B cell (primary cell): ENCODE data around the gene CTNNA2. TPM values are rescaled to one million over a fixed set of nuclear protein-coding genes. Genes with fewer than 3 reads are reported as not detected.

Source experiments
- ATAC-seq: fragments of 200-7000 bp; cut with Tn5 transposase; one replicate; pipeline ENCODE4 v1.10.0; 2021; ENCODE audit warnings: low read depth, mild to moderate bottlenecking, moderate number of reproducible peaks, moderate library complexity
- CTCF ChIA-PET: fragments of 350-600 bp; sonication (Branson Sonifier 250); formaldehyde crosslinking; loops from one replicate; lab custom pipeline; 2021; ENCODE audit warnings: antibody characterized with exemption, inconsistent platforms; lab: Charles Lee
- POLR2A ChIA-PET: fragments of 350-600 bp; sonication (Branson Sonifier 250); formaldehyde crosslinking; loops from one replicate; lab custom pipeline; 2021; ENCODE audit warnings: antibody characterized with exemption; lab: Charles Lee
- DNase-seq: peaks from one replicate; pipeline ENCODE4 v3.0.0; 2013
- H2AFZ ChIP-seq: 2 replicates; pipeline ENCODE4 v1.6.1; 2012; ENCODE audit warnings: mild to moderate bottlenecking, low read depth, low read length; ENCODE audit not compliant: insufficient read depth, poor library complexity, severe bottlenecking
- H3K27ac ChIP-seq, 2 donors: 1 replicate in 1 of 2; 2 replicates in 1 of 2; pipeline ENCODE4 v1.5.1; 2012 to 2013; ENCODE audit warnings: low read length in 2 of 2, mild to moderate bottlenecking in 2 of 2, moderate library complexity in 1 of 2
- H3K27me3 ChIP-seq, 4 experiments: fragments of 200-600 bp in 1 of 4; sonication (generic) in 1 of 4; replicated peaks in 1 of 4; 1 replicate in 2 of 4; 2 replicates in 2 of 4; pipeline versions ENCODE4 v1.6.1 to v1.7.0; 2013 to 2016; ENCODE audit warnings: low read length in 3 of 4, mild to moderate bottlenecking in 2 of 4, mixed read lengths in 1 of 4, moderate library complexity in 1 of 4; ENCODE audit not compliant: insufficient read depth in 4 of 4, control insufficient read depth in 3 of 4; ENCODE audit errors: control extremely low read depth in 1 of 4
- H3K36me3 ChIP-seq, 2 experiments: replicated peaks in 1 of 2; 1 replicate in 1 of 2; 2 replicates in 1 of 2; pipeline versions ENCODE4 v1.6.1 to v1.7.1; 2013; ENCODE audit warnings: low read length in 1 of 2; ENCODE audit not compliant: insufficient read depth in 2 of 2, control insufficient read depth in 1 of 2; ENCODE audit errors: control extremely low read depth in 1 of 2, extremely low read depth in 1 of 2
- H3K4me1 ChIP-seq, 2 donors: fragments of 200-600 bp in 1 of 2; sonication (generic) in 1 of 2; 1 replicate in 1 of 2; 2 replicates in 1 of 2; pipeline versions ENCODE4 v1.5.1 to v1.6.1; 2013 to 2017; ENCODE audit warnings: low read length in 2 of 2; ENCODE audit not compliant: control insufficient read depth in 2 of 2, insufficient read depth in 2 of 2
- H3K4me2 ChIP-seq: replicated peaks from 2 replicates; pipeline ENCODE3; 2012; ENCODE audit warnings: mild to moderate bottlenecking, low read depth, low read length; ENCODE audit not compliant: poor library complexity, severe bottlenecking
- H3K4me3 ChIP-seq, 5 experiments: fragments of 200-600 bp in 1 of 5; sonication (generic) in 1 of 5; 1 replicate in 3 of 5; 2 replicates in 2 of 5; pipeline versions ENCODE4 v1.5.1 to v1.7.0; 2011 to 2016; ENCODE audit warnings: low read length in 4 of 5, mild to moderate bottlenecking in 4 of 5, low read depth in 2 of 5, control low read depth in 1 of 5, moderate library complexity in 1 of 5; ENCODE audit not compliant: insufficient read depth in 1 of 5; ENCODE audit errors: control extremely low read depth in 1 of 5, extremely low read depth in 1 of 5
- H3K79me2 ChIP-seq: fragments of 200-600 bp; sonication (generic); one replicate; pipeline ENCODE4 v1.6.0; 2016; ENCODE audit warnings: low read length; ENCODE audit not compliant: control insufficient read depth, insufficient read depth
- H3K9ac ChIP-seq: fragments of 200-600 bp; sonication (generic); 2 replicates; pipeline ENCODE4 v1.6.1; 2017; ENCODE audit warnings: mild to moderate bottlenecking, low read length, moderate library complexity
- H3K9me3 ChIP-seq, 3 donors: one replicate each; pipeline versions ENCODE4 v1.6.1 to v1.7.1; 2013; ENCODE audit warnings: low read length in 2 of 3; ENCODE audit not compliant: control insufficient read depth in 2 of 3, insufficient read depth in 1 of 3; ENCODE audit errors: control extremely low read depth in 1 of 3
- H4K20me1 ChIP-seq: 2 replicates; pipeline ENCODE4 v1.6.0; 2012; ENCODE audit warnings: mild to moderate bottlenecking, low read length; ENCODE audit not compliant: insufficient read depth, control insufficient read depth, poor library complexity, severe bottlenecking
- H3K27ac Mint-ChIP-seq: one replicate; pipeline ENCODE4 v1.8.0; 2021; ENCODE audit warnings: mixed read lengths
- H3K27me3 Mint-ChIP-seq: one replicate; pipeline ENCODE4 v1.8.0; 2021; ENCODE audit warnings: mixed read lengths
- H3K4me1 Mint-ChIP-seq: one replicate; pipeline ENCODE4 v1.8.0; 2021; ENCODE audit warnings: mixed read lengths
- H3K4me3 Mint-ChIP-seq: one replicate; pipeline ENCODE4 v1.8.0; 2021; ENCODE audit warnings: mixed read lengths
- H3K9me3 Mint-ChIP-seq: one replicate; pipeline ENCODE4 v1.8.0; 2022; ENCODE audit warnings: mixed read lengths; ENCODE audit not compliant: insufficient read depth
- EZH2 ChIP-seq: IDR thresholded peaks from 2 replicates; pipeline ENCODE4 v1.6.1; 2012; ENCODE audit warnings: borderline replicate concordance, low read depth, mild to moderate bottlenecking, moderate library complexity, low read length; ENCODE audit not compliant: insufficient read depth, poor library complexity, severe bottlenecking
- WGBS: methylation state at CpG from one replicate; pipeline ENCODE4 v1.1.5; 2013; ENCODE audit warnings: missing lambda C conversion rate; ENCODE audit not compliant: insufficient coverage; 5-methylcytosine and 5-hydroxymethylcytosine counted together
- intact Hi-C: fragments of 100-400 bp; cut with micrococcal nuclease; formaldehyde crosslinking; loops from one replicate; pipeline ENCODE4 v1.10.0; 2022
- polyA plus RNA-seq: library from polyadenylated mRNA; depleted of rRNA; stranded (reverse); fragments of >200 nt; gene quantifications from 2 replicates; pipeline ENCODE4 v1.2.3, GENCODE V29; 2012
- total RNA-seq, 2 donors: library from RNA; stranded (reverse); fragments of 120-200 nt in 1 of 2; gene quantifications; 1 replicate in 1 of 2; 2 replicates in 1 of 2; pipeline versions ENCODE4 v1.2.3 to v1.2.4, GENCODE V29; 2013 to 2022
- TF ChIP-seq, protein P1 (sequence below): fragments of 200-600 bp; IDR thresholded peaks from one replicate; pipeline ENCODE4 v1.8.0; 2022; ENCODE audit warnings: antibody characterized with exemption, mild to moderate bottlenecking

CTNNA2 gene
- total and polyA plus RNA-seq, 2 donors (not counting 1 experiment from before 2014, with no cell fraction given), result not detected

- CTCF ChIA-PET, result no interaction called here
- Mint-ChIP-seq H3K27me3 (no peaks in the 10 kb centered on the region), H3K9me3 (no peaks in the 10 kb centered on the region), H3K4me3 (no peak overlapping the region), H3K27ac (no peak overlapping the region), H3K4me1 (no peaks in the 10 kb centered on the region)
- no peak overlapping the region for H3K4me3 ChIP-seq
- H4K20me1 ChIP-seq, result no peaks in the 10 kb centered on the region
- H3K4me1 ChIP-seq, result no peaks in the 10 kb centered on the region
- no peak overlapping the region for H3K4me2 ChIP-seq
- H3K79me2 ChIP-seq, result no peaks in the 10 kb centered on the region
- H3K9me3 ChIP-seq, result no peaks in the 10 kb centered on the region
- H3K27me3 ChIP-seq, result no peaks in the 10 kb centered on the region
- no peaks in the 10 kb centered on the region for H3K36me3 ChIP-seq
- no peak for DNase-seq
- H3K9ac ChIP-seq, result no peak overlapping the region
- WGBS, result 100% methylated on average over 1 of the region's 3 CpGs
- TF ChIP-seq EZH2, result no peak
- TF ChIP-seq, protein P1, sequence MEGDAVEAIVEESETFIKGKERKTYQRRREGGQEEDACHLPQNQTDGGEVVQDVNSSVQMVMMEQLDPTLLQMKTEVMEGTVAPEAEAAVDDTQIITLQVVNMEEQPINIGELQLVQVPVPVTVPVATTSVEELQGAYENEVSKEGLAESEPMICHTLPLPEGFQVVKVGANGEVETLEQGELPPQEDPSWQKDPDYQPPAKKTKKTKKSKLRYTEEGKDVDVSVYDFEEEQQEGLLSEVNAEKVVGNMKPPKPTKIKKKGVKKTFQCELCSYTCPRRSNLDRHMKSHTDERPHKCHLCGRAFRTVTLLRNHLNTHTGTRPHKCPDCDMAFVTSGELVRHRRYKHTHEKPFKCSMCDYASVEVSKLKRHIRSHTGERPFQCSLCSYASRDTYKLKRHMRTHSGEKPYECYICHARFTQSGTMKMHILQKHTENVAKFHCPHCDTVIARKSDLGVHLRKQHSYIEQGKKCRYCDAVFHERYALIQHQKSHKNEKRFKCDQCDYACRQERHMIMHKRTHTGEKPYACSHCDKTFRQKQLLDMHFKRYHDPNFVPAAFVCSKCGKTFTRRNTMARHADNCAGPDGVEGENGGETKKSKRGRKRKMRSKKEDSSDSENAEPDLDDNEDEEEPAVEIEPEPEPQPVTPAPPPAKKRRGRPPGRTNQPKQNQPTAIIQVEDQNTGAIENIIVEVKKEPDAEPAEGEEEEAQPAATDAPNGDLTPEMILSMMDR, result no peak
- no peak for ATAC-seq
- H2AFZ ChIP-seq, result no peak overlapping the region
- intact Hi-C loops, result no loop called here
- H3K27ac ChIP-seq, result no peak overlapping the region
- POLR2A ChIA-PET, result no interaction called here
Observed at GRCh38 chr2:79929624-79930023, 416.8 kb downstream of the CTNNA2 start.

DNA sequence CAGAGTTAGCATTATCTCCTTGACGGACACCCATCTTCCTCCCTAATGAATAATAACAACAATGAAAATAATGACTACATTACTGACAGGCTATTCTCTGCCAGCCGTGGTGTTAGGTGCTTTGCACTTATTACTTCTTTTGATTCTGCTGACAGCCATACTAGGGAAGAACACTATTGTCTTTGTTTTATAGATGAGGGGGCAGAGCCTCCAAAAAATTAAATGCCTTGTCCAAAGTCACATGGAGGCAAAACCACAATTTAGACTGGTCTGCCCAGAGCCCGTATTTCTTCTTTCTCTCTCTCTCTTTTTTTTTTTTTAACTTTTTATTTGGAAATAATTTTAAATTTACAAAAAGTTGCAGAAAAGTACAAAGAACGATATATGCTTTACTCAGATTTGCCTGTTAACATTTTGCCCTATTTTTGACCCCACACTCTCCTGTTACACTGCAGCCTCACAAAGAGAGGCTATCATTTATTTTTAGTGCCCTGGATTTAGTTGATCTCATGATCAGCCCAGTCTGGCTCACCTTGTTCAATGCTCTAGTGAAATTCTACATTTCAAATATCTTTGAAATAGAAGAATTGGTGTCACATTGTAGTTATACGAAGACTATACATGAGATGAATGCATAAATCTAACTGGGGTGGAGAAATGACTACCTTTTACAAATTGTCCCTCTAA, 422.3 kb downstream of the CTNNA2 start:
- DNase-seq, result no peak
- no peaks in the 10 kb centered on the region for H3K4me1 ChIP-seq

More for the DNA sequence above, 422.3 kb downstream of the CTNNA2 start:
- H3K9ac ChIP-seq, result no peak overlapping the region
- H3K9me3 Mint-ChIP-seq, result no peaks in the 10 kb centered on the region
- H3K27ac ChIP-seq, result no peak overlapping the region
- WGBS, result 29% methylated on average over 1 of the region's 5 CpGs
- intact Hi-C loops, result no loop called here
- ChIA-PET POLR2A (no interaction called here), CTCF (no interaction called here)
- no peaks in the 10 kb centered on the region for H3K36me3 ChIP-seq
- no peak overlapping the region for H3K27ac Mint-ChIP-seq
- H3K27me3 ChIP-seq, result no peaks in the 10 kb centered on the region
- no peak for ATAC-seq
- no peak overlapping the region for H3K4me2 ChIP-seq
- no peaks in the 10 kb centered on the region for H3K79me2 ChIP-seq
- H3K4me3 Mint-ChIP-seq, result no peak overlapping the region
- H3K4me3 ChIP-seq, result no peak overlapping the region
- TF ChIP-seq, protein P1, result no peak
- no peak for TF ChIP-seq EZH2
- H3K4me1 Mint-ChIP-seq, result no peaks in the 10 kb centered on the region
- no peaks in the 10 kb centered on the region for H3K9me3 ChIP-seq
- no peak overlapping the region for H2AFZ ChIP-seq
- H4K20me1 ChIP-seq, result no peaks in the 10 kb centered on the region
- no peaks in the 10 kb centered on the region for H3K27me3 Mint-ChIP-seq
